Activated naive CD4-positive, alpha-beta T cell treated with anti-CD3 and anti-CD28 coated beads for 36 hours (primary cell): Measurements from ENCODE around the gene CYP26A1. TPM values are rescaled to one million over a fixed set of nuclear protein-coding genes. Genes with fewer than 3 reads are reported as not detected.

ENCODE experiments used
- CTCF ChIA-PET: fragments of 350-600 bp; sonication (Branson Sonifier 250); formaldehyde crosslinking; loops from one replicate; lab custom pipeline; 2021; ENCODE audit warnings: antibody characterized with exemption; lab: Charles Lee
- DNase-seq: peaks from one replicate; pipeline ENCODE4 v3.0.0-alpha.2; 2020
- H3K27ac Mint-ChIP-seq: one replicate; pipeline ENCODE4 v1.8.0; 2021; ENCODE audit warnings: mild to moderate bottlenecking, mixed read lengths
- H3K27me3 Mint-ChIP-seq: one replicate; pipeline ENCODE4 v1.8.0; 2021; ENCODE audit warnings: low read depth, mixed read lengths
- H3K36me3 Mint-ChIP-seq: one replicate; pipeline ENCODE4 v1.8.0; 2021; ENCODE audit warnings: low read depth, mixed read lengths
- H3K4me1 Mint-ChIP-seq: one replicate; pipeline ENCODE4 v1.8.0; 2021; ENCODE audit warnings: low read depth, mixed read lengths
- H3K4me3 Mint-ChIP-seq: one replicate; pipeline ENCODE4 v1.8.0; 2021; ENCODE audit warnings: mild to moderate bottlenecking, moderate library complexity, mixed read lengths
- H3K9me3 Mint-ChIP-seq: one replicate; pipeline ENCODE4 v1.8.0; 2021; ENCODE audit warnings: mixed read lengths
- intact Hi-C: fragments of 100-400 bp; cut with micrococcal nuclease; formaldehyde crosslinking; loops from one replicate; pipeline ENCODE4 v1.15.1; 2023
- total RNA-seq, 2 experiments: library from RNA; stranded (reverse); gene quantifications; one replicate each; pipeline ENCODE4 v1.2.3, GENCODE V29; 2021

The CYP26A1 gene
- total RNA-seq, 2 experiments from 2014 or later: not detected

DNA sequence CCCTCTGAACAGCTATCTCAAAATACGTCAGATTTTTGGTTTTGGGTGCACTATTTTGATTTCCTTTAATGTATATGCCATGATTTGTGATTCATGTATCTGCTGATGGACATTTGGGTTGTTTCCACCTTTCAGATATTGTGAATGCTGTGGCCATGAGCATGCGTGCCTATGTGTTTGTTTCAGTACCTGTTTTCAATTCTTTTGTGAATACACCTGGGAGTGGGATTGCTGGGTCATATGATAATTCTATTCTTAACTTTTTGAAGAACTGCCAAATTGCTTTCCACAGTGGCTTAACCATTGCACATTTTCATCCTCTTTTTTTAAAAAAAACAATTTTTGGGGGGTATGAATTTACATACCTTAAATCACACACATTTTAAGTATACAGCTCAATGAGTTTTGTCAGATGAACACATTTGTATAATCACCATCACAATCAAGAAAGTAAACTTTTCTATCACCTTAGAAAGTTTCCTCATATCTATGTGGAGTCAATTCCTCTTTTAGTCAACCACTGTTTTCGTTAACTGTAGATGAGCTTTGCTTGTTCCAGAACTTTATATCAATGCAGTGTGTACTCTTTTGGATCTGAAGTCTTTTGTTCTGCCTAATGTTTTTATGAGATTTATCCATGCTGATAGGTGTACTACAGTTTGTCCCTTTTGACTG lies 36.9 kb downstream of the CYP26A1 start:
- Mint-ChIP-seq H3K4me1 (peaks cover 4% of the 10 kb centered on the region), H3K9me3 (no peaks in the 10 kb centered on the region), H3K4me3 (no peak overlapping the region), H3K27ac (no peak overlapping the region), H3K27me3 (peaks cover 1% of the 10 kb centered on the region), H3K36me3 (no peaks in the 10 kb centered on the region)
- intact Hi-C loops: no loop called here
- CTCF ChIA-PET: no interaction called here
- DNase-seq: no peak

DNA sequence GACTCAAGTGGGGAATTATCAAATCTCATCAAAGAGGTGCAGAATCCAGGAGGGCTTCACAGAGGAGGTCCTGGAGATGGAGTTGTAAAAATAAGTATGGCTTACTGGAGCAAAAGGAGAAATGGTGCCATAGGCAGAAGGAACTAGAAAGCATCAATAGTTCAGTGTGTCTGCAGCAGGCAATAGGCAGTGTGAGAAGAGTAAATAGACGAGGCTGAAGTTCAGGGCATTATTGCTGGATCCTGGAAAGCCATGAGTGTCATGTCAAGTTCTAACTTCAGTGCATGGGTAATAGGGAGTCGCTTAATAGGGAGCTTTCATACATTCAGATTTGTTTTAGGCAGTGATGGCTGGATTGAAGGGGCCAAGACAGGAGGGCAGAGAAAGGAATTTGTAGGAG lies 39.3 kb downstream of the CYP26A1 start:
- no peaks in the 10 kb centered on the region for H3K36me3 Mint-ChIP-seq
- CTCF ChIA-PET: no interaction called here
- H3K4me3 Mint-ChIP-seq: no peak overlapping the region
- H3K4me1 Mint-ChIP-seq: peaks cover 11% of the 10 kb centered on the region
- no peak overlapping the region for H3K27ac Mint-ChIP-seq
- no peak for DNase-seq
- no peaks in the 10 kb centered on the region for H3K9me3 Mint-ChIP-seq
- H3K27me3 Mint-ChIP-seq: peaks cover 1% of the 10 kb centered on the region
- intact Hi-C loops: no loop called here

DNA sequence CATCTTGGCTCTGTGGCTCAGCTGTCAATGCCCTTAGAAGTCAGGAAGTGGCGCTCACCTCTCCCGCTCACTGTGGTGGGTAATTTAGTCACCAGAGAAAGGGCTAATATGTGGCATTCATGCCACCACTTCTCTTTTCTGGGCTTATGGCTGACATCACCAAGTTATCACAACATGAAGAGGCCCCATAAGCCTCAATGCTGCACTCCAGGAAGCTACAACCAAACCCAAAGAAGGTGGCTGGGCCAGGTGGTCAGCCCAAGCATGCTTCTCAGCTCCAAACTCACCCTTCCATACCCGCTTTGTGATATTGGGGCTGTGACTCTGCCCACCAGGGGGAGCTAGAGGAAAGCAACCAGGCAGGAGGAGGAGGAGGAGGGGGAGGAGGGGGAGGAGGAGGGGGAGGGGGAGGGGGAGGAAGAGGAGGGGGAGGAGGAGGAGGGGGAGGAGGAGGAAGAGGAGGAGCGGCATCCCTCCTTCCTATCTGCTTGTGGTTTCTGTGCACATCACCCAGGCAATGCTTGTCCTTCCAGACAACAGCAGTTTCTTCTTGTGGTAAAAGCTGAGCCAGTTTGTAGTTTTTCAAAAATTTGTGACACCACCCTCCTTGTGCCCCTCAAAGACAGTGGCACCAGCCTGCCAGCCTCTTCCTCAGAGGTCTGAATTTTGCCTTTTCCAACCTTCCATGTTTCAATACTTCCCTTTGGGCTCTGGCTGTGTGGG lies 42.1 kb downstream of the CYP26A1 start:
- Mint-ChIP-seq H3K27me3 (no peaks in the 10 kb centered on the region), H3K4me3 (no peak overlapping the region), H3K4me1 (peaks cover 11% of the 10 kb centered on the region), H3K9me3 (no peaks in the 10 kb centered on the region), H3K27ac (no peak overlapping the region), H3K36me3 (no peaks in the 10 kb centered on the region)
- intact Hi-C loops: loop anchor here (1.0 to 2.0 kb wide), 4 partner anchors 35 to 366 kb away; partner anchors contain the start of gene MYOF
- DNase-seq: peak; percentile 86
- CTCF ChIA-PET: interaction anchor here (0.5 to 3.2 kb wide), 20 partner anchors 11 to 367 kb away, joined by 3 to 23 read pairs (median 4); partner anchors contain the start of gene MYOF

DNA sequence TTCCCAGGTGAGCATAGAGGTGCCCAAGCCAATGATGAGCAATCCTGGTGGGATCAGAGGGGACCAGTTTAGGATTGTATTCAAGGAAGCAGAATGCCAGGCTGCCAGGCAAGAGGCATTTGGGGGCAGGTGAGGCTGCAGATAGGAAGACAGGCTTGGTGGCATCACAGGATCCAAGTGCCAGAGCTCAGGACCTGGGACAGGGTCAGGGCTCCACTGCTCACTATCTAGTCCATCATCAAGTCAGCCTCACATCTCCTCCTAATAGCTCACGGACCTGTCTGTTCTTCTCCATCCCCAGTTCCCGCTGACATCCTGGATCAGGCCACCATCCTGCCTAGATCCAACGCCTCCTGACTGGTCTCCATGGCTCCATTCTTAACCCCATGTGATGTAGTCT lies 47.6 kb downstream of the CYP26A1 start:
- CTCF ChIA-PET: no interaction called here
- peaks cover 12% of the 10 kb centered on the region for H3K9me3 Mint-ChIP-seq
- H3K4me3 Mint-ChIP-seq: no peak overlapping the region
- H3K27ac Mint-ChIP-seq: no peak overlapping the region
- no peaks in the 10 kb centered on the region for H3K27me3 Mint-ChIP-seq
- H3K4me1 Mint-ChIP-seq: peaks cover 29% of the 10 kb centered on the region
- intact Hi-C loops: no loop called here
- DNase-seq: no peak
- H3K36me3 Mint-ChIP-seq: peaks cover 3% of the 10 kb centered on the region

DNA sequence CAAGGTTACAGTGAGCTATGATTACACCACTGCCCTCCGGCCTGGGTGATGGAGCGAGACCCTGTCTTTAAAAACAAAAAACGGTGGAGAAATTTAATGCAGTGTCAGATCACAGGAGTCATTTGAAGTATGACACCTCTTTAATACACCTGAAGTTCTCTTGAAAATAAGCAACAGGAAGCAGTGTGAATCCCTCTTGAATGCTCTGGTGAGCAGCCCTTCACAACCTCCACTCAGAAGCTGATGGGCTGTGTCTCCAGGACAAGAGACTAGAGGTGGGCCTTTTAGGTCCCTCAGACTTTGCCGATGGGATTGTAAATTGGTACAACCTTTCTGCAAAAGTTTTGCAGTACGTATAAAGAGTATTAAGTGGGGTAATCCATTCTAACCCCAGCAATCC lies 50.1 kb downstream of the CYP26A1 start:
- CTCF ChIA-PET: no interaction called here
- no peak overlapping the region for H3K27ac Mint-ChIP-seq
- DNase-seq: no peak
- no peak overlapping the region for H3K4me3 Mint-ChIP-seq
- intact Hi-C loops: no loop called here
- H3K4me1 Mint-ChIP-seq: peaks cover 27% of the 10 kb centered on the region
- H3K27me3 Mint-ChIP-seq: no peaks in the 10 kb centered on the region
- H3K36me3 Mint-ChIP-seq: peaks cover 5% of the 10 kb centered on the region
- H3K9me3 Mint-ChIP-seq: peaks cover 20% of the 10 kb centered on the region

DNA sequence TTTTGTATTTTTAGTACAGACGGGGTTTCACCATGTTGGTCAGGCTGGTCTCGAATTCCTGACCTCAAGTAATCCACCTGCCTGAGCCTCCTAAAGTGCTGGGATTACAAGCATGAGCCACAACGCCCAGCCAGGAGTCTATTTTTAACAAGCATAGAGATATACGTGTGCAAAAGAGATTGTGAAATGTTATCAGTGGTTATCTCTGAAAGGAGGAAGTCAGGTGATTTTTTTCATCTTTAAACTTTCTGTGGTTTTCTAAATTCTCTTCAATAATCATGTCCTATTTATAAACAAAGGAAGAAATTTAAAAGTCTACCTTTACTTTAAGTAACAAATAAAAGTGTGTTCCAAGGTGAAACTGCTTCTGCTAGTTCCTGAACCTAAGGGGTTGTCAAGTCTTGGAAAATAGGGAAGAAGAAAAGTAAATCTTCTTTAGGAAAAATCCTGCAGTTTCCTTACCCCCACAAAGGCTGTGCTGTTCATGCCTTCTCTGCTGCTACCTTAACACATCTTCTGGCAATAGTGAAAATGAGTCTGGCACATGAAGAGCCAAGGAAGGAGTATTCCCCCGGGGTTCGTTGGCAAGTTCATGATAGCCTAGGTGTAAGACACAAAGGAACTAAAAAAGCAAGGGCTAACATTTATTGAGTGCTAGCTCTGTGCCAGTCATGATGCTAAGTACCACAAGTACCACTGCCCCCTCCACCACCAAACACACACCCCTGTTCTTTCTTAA lies 51.1 kb downstream of the CYP26A1 start:
- no peak overlapping the region for H3K27ac Mint-ChIP-seq

DNA sequence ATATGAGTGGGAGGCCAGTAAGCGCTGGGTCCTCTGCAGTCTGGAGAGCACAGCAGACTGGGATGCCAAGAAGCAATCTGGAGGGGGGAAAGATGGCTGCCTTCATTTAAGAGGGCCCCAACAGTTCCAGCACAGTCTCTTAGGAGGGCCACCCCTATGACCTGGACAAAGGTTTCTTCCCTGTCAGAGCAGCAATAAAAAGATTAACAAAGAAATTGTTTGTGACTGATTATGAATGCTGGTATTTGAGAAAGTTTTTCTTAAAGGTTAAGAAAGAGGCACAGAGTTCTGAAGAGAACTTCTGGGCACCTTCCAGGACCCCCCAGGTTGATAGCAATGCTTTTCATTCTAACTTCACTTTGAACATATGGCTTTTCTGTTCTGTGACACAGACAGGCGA lies 52.3 kb downstream of the CYP26A1 start:
- DNase-seq: no peak
- no peak overlapping the region for H3K4me3 Mint-ChIP-seq
- H3K27ac Mint-ChIP-seq: no peak overlapping the region
- H3K27me3 Mint-ChIP-seq: no peaks in the 10 kb centered on the region
- peaks cover 27% of the 10 kb centered on the region for H3K4me1 Mint-ChIP-seq
- peaks cover 20% of the 10 kb centered on the region for H3K9me3 Mint-ChIP-seq
- CTCF ChIA-PET: interaction anchor here (0.7 to 3.0 kb wide), 4 partner anchors 10 to 237 kb away, joined by 3 to 17 read pairs (median 3); no protein-coding TSS in a partner anchor
- peaks cover 5% of the 10 kb centered on the region for H3K36me3 Mint-ChIP-seq
- intact Hi-C loops: no loop called here

More for the DNA sequence above, 51.1 kb downstream of the CYP26A1 start:
- CTCF ChIA-PET: interaction anchor here (3.0 kb wide), 1 partner anchor 10 kb away, joined by 17 read pairs; no protein-coding TSS in a partner anchor
- Mint-ChIP-seq H3K4me3 (no peak overlapping the region), H3K4me1 (peaks cover 27% of the 10 kb centered on the region), H3K36me3 (peaks cover 5% of the 10 kb centered on the region), H3K9me3 (peaks cover 20% of the 10 kb centered on the region), H3K27me3 (no peaks in the 10 kb centered on the region)
- DNase-seq: no peak
- intact Hi-C loops: no loop called here

DNA sequence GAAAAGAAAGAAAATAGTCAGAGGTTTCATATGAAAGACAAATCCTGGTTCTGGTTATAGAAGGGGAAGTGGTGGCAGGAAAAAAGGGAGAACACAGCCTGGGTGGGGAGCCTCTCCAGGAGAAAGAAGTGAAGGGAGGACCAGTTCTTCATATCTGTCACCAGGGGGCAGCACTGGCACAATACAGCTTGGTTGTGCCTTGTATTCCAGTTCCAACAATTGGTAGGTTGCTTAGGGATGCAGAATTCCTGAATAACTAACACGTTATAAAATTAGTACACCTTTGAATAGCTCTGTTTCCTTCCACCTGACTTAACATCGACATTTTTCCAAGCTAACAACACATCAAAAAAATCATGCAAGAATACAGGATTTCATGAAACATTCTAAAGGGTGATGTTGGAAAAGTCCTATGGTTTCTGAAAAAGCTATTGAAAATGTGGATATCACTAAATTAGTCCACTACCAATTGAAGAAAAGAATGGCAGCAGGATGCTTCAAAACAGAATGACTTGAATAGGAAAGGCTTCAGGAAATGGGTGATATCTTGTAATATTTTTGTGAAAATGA lies 52.9 kb downstream of the CYP26A1 start:
- Mint-ChIP-seq H3K27ac (no peak overlapping the region), H3K4me3 (no peak overlapping the region), H3K27me3 (no peaks in the 10 kb centered on the region), H3K4me1 (peaks cover 27% of the 10 kb centered on the region), H3K9me3 (peaks cover 20% of the 10 kb centered on the region), H3K36me3 (peaks cover 5% of the 10 kb centered on the region)
- peak; percentile 12 for DNase-seq
- CTCF ChIA-PET: interaction anchor here (0.6 to 3.0 kb wide), 7 partner anchors 10 to 241 kb away, joined by 3 to 17 read pairs (median 3); no protein-coding TSS in a partner anchor
- intact Hi-C loops: no loop called here

Other genes starting within 250 kb of the CYP26A1 start
- gene EXOC6, start 225.4 kb upstream of the CYP26A1 start, total RNA-seq: 1 to 10 TPM; 7.6 to 9.3 TPM
- not detected for gene CYP26C1, start 13.1 kb upstream of the CYP26A1 start, total RNA-seq